HG02970 (cell line): ENCODE data around the gene CIB4.

ENCODE experiments used
- ATAC-seq: cut with Tn5 transposase; IDR thresholded peaks from one replicate; pipeline ENCODE4 v1.9.1; 2021; ENCODE audit warnings: mild to moderate bottlenecking, moderate library complexity, moderate number of reproducible peaks; ENCODE audit not compliant: unreplicated experiment, low FRiP score

Gene CIB4

DNA sequence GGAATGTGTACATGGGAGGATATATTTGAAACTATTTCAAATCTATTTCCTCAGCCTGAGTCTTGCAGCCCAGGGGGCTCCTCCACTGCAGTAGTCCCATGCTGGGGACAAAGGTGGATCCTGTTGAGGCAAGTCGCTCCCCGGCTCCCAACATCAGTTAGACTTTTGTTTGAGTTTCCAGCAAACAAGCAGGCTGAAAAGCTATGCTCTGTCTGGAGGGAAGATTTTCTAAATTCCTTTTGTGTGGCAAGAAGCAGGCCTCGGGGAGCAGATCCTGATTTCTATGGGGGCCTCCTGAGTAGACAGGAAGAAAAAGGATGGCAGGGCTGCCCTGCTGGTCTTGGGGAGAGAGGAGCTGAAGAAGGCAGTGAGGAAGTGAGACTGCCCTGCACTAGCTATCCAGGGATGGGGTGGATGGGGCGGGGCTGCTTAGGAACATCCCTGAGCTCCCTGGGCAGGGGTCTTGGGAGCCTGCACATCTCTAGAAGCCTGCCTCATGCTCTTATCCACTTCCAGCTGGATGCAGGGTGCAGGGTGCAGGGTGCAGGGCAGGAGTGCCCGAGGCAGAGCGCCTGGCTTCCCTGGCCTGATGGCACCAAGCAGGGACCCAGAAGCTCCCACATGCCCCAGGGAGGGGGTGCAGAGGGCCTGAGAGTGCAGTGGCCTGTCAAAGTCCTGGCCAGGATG is 6.0 kb upstream of the CIB4 start:
- no peak for ATAC-seq

- ATAC-seq: no peak
These were observed 4.6 kb upstream of the CIB4 start for GRCh38 chr2:26645762-26646161.

- ATAC-seq: no peak
These were observed 3.1 kb upstream of the CIB4 start for GRCh38 chr2:26644188-26644835.

DNA sequence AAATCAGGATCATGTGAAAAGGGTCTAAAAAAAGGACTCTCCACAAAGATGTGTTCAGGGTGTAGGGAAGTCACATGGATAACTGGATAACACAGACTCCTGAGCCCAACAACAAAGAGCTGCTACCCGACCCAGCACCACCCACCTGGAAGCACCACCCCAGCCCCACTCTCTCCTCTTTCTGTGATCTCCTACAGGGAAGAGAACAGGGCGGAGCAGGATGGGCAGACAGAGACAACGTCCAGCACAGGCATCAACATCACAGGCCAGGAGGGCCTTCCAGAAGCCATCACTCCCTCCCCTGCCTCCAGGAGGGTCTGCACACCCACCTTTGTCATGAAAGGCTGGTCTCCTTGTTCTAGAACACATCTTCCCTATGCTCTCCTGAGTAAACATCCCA is 1.3 kb upstream of the CIB4 start:
- ATAC-seq: no peak

- no peak for ATAC-seq
These were observed 828 bp downstream of the CIB4 start for GRCh38 chr2:26640331-26640745.

- no peak for ATAC-seq
These were observed 1.4 kb downstream of the CIB4 start for GRCh38 chr2:26639685-26640243.

- no peak for ATAC-seq
These were observed 3.3 kb downstream of the CIB4 start for GRCh38 chr2:26637811-26638310.

GRCh38 chr2:26636935-26637334 is 4.2 kb downstream of the CIB4 start:
- no peak for ATAC-seq

GRCh38 chr2:26635401-26635800 is 5.8 kb downstream of the CIB4 start:
- no peak for ATAC-seq

GRCh38 chr2:26634636-26635230 is 6.4 kb downstream of the CIB4 start:
- no peak for ATAC-seq

- ATAC-seq: no peak
These were observed 7.1 kb downstream of the CIB4 start for GRCh38 chr2:26633993-26634595.

DNA sequence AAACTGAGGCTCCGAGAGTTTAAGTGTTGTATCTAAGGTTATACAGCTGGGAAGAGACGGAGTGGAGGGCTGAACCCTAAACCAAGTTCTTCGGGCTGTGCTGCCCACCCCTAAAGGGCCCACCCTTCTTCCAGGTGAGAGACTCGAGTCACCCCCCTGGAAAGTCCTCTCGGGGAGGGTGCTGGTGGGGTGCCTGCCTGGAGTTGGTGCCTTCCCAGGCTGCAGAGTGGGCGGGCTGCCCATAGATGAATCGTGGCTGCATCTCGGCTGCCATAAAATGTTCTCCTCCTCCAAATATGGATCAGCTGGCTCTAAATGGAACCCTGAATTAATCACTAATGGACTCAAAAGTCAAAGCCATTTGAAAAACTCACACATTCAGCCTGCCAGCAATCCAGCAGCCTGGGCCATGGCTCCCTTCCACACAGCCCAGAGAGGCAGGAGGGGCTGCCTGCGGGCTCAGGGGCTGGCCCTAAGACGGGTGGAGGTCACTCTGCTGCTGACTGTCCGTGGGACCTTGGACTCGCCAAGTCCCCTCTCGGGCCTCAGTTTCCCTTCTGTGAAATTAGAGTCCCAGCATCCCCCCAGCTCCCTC is 7.7 kb downstream of the CIB4 start:
- no peak for ATAC-seq

DNA sequence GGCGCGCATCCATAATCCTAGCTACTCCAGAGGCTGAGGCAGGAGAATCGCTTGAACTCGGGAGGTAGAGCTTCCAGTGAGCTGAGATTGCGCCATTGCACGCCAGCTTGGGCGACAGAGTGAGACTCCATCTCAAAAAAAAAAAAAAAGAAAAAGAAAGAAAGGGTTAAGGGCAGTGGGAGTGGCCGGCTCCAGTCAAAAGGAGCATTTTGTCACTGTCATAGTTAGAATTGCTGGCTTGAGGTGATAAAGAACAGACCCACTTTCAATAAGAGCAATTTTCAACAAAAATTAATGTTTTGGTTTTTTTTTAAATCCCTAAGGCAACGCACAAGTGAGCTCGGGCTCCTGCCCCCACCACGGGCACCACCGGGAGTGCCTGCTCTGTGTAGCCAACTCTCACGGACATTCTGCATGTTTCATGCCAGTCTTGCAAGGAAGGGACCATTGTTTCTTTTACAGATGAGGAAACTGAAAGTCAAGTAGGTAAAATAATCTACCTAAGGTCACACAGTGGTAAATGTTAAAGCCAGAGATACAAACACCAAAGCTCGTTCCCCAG is 8.5 kb downstream of the CIB4 start:
- ATAC-seq: no peak

- no peak for ATAC-seq
These were observed 9.6 kb downstream of the CIB4 start for GRCh38 chr2:26631401-26632170.

DNA sequence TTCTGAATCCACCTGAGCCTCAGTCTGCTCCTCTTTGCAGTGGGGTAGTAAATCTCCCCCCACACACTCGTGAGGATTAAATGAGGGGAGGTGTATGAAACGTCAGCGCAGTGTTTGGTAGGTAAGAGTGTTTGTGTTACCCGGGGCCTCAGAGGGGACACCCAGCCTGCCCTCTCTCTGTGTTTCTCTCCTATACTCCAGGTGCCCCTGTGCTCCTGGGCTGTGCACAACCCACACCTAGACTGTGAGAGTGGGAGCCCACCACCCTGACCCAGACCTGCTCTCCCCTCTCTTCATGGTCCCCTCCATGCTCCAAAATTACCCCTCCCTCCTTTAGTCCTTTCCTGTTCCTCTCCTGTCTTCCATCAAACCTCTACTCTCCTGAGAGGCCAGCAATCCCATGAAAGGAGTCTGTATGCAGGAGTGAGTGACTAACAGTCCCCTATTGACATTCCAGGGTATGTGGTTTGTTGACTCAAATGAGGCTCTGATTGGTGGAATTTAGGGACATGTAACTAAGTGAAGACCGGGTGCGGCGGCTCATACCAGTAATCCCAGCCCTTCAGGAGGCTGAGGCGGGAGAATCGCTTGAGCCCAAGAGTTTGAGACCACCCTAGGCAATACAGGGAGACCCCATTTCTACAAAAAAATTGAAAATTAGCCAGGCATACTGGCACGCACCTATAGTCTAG is 10.4 kb downstream of the CIB4 start:
- no peak for ATAC-seq

- no peak for ATAC-seq
These were observed 10.9 kb downstream of the CIB4 start for GRCh38 chr2:26630235-26630634.

GRCh38 chr2:26629751-26630150 is 11.4 kb downstream of the CIB4 start:
- no peak for ATAC-seq

GRCh38 chr2:26629346-26629630 is 11.9 kb downstream of the CIB4 start:
- no peak for ATAC-seq
